ENCODE data around the gene SORBS1. TPM values are rescaled to one million over a fixed set of nuclear protein-coding genes. Genes with fewer than 3 reads are reported as not detected.

The SORBS1 gene
- total RNA-seq, 1 experiment from 2014 or later, result 5.4 TPM

DNA sequence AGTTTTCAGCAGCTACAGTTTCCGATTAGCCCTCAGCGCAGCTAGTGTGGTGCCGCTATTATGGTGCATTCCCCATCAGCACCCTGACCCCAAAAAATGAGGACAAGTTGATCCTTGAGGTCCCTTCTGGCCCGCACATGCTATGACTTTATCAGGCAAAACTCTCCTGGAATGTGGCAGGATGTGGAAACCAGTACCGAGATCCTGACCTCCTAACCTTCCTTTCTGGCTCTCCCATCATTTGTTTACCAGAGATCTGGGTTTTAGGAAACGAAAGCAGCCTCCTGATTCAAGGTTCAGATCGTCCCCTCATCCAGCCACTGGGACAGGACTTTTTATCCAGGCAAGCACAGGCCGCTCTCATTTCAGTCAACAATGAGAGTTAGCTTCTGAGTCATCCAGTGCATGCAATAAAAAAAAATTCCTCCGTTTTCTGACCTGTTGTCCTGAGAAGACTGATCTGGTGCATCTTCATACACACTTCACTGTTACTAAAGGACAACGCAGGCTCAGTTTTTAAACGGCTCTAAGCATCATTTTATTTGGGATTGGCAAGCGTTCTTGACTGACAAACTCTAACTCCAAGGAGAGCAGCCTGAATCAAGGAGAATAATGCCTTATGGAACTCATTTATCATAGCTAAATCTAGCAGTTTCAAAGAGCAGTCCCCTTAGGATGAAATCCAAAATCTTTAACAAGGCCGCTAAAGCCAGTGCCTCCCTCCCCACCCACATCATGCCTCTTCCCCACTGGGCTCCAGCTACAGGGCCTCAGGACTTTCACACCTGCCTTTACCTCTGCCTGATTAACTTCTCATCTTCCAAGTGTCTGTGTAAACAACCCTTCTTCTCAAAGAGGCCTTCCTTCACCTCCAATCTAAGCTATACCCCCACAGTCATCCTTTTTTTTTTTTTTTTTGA is 287.5 kb downstream of the SORBS1 start:
- DNase-seq (ENCODE audit: low read depth), result peak; percentile 66

DNA sequence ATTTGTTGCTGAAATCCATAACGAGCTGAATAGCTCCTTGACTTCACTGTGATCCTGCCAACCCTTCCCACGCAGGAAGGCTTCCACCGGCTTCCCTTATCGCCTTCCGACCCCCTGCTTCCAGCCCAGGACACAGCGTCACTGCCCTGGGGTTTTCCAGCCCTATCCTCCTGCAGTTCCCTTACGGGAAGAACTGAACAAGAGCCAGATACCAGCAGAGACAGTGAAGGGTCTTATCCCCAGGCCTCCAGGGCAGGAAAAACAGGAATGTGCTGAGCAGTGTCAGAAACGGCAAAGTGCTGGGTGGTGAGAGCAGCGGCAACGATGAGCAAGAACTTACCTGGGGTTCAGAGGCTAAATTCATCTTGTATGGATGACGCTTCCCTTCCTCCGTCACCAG is 292.7 kb downstream of the SORBS1 start:
- peak; percentile 82 for DNase-seq (ENCODE audit: low read depth)

GRCh38 chr10:95267251-95267650 is 293.9 kb downstream of the SORBS1 start:
- DNase-seq (ENCODE audit: low read depth), result no peak

DNA sequence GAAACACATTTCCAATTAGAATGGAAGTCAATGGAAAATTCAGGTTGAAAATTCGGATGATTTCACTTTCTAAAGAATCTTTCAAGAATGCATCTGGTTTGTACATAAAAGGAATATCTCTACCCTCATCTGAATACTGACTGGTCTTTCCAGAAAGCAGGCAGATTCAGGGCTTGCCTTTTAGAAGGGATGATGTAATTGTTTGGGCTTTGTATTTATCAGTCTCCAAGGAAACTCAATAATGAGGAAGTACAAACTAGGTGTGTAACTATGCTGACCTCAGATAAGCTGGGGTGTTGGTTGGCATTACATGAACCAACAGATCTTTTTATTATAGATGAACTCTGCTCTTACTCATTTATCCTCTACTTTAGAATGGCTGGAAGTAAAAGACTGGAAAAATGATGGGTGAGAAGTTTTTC is 294.5 kb downstream of the SORBS1 start:
- peak; percentile 84 for DNase-seq (ENCODE audit: low read depth)

DNA sequence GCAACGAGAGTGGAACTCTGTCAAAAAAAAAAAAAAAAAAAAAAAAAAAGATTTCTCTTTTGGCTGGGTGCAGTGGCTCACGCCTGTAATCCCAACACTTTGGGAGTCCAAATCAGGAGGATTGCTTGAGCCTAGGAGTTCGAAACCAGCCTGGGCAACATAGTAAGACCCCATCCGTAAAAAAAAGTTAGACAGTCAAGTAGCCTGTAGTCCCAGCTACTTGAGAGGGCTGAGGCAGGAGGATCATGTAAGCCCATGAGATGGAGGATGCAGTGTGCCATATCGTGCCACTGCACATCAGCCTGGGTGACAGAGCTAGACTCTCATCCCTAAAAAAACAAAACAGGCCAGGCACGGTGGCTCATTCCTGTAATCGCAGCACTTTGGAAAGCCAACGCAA is 295.6 kb downstream of the SORBS1 start:
- DNase-seq (ENCODE audit: low read depth), result no peak

DNA sequence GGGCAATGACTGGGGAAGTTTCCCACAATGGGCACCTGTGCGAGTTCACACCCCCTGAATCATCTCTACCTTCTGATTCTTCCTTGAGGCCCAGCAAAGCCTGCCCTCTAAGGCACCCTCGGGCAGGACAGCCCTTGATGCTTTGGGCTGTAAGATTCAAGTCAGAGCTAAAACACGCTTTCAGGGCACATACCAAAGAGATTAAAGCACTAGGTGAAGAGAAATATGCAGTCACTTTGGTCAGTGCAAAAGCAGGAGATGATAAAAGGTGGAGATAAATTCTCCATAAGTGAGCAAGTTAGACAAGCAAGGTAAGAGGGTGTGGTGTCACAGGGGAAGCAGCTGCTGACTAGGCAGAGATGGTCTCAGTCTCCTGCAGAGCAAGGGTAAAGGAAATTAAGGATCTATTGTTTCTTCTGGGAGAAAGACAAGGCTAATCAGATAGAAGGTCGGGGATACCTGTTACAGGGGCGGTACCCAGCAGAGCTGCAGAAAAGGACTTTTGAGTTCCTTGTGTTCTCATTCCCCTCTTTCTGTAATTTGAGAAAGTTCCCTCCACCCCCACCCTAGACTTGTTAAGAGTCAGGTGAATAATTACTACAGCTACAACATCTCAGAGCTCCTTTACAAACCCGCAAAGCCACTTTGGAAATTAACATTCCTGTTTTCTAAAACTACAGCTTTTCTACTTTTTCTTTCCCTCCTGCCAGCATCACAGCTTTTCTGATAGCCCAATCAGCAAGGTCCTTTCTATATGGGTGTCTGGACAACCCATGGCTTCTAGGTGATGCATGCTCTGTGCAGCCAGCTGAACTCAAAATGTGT is 296.7 kb downstream of the SORBS1 start:
- DNase-seq (ENCODE audit: low read depth), result no peak

GRCh38 chr10:95263864-95264226 is 297.3 kb downstream of the SORBS1 start:
- no peak for DNase-seq (ENCODE audit: low read depth)

GRCh38 chr10:95262763-95263518 is 298.2 kb downstream of the SORBS1 start:
- no peak for DNase-seq (ENCODE audit: low read depth)

DNA sequence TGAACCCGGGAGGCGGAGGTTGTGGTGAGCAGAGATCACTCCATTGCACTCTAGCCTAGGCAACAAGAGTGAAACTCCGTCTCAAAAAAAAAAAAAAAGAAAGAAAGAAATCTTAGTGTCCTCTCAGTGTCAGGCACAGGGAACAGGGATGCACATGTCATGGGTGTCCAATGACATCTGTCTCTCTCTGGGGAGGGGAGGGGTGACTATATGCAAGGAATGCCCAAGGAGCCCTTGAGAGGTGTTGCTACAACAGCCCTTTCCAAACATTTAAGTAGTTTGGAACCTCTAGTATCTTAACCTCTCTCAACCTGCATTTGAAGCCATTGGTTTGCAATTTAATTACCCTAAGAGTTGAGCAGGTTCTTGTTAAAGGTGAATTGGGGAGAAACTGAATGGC is 299.2 kb downstream of the SORBS1 start:
- no peak for DNase-seq (ENCODE audit: low read depth)

Other genes starting within 250 kb of the SORBS1 start
- 56.6 and 76.3 TPM in 2 replicates for gene ALDH18A1, start 95.3 kb upstream of the SORBS1 start, total RNA-seq (2014; rRNA removed; shearing (Covaris generic))
- 16.9 and 25.2 TPM in 2 replicates for gene TCTN3, start 132.6 kb upstream of the SORBS1 start, total RNA-seq (2014; rRNA removed; shearing (Covaris generic))
- 0.06 and 0.17 TPM in 2 replicates for gene ENTPD1, start 194.8 kb upstream of the SORBS1 start, total RNA-seq (2014; rRNA removed; shearing (Covaris generic))

All from Daoy (cell line).